ENCODE results near the gene IP6K1.
"Not testable (repeated sequence)": the region's sequence is repeated elsewhere in the genome, so short reads cannot be mapped to it uniquely, and the experiment has no call there.

The IP6K1 gene

GRCh38 chr3:49769286-49769915, 16.9 kb downstream of the IP6K1 start:
- no peak for DNase-seq (ENCODE audit: low read depth in 2 of 2)

GRCh38 chr3:49763981-49764380, 22.4 kb downstream of the IP6K1 start:
- DNase-seq (ENCODE audit: low read depth in 2 of 2) = no peak

GRCh38 chr3:49761661-49762060, 24.7 kb downstream of the IP6K1 start:
- DNase-seq (ENCODE audit: low read depth in 2 of 2) = no peak

GRCh38 chr3:49759226-49759625, 27.1 kb downstream of the IP6K1 start:
- DNase-seq (ENCODE audit: low read depth in 2 of 2) = no peak

- no peak for DNase-seq (ENCODE audit: low read depth in 2 of 2)
Observed at GRCh38 chr3:49757197-49757596, 29.1 kb downstream of the IP6K1 start.

- no peak for DNase-seq (ENCODE audit: low read depth in 2 of 2)
Observed at GRCh38 chr3:49756036-49756435, 30.3 kb downstream of the IP6K1 start.

- no peak for DNase-seq (ENCODE audit: low read depth in 2 of 2)
Observed at GRCh38 chr3:49754536-49754935, 31.8 kb downstream of the IP6K1 start.

GRCh38 chr3:49751501-49751900, 34.8 kb downstream of the IP6K1 start:
- no peak for DNase-seq (ENCODE audit: low read depth in 2 of 2)

GRCh38 chr3:49750056-49750455, 36.3 kb downstream of the IP6K1 start:
- DNase-seq (ENCODE audit: low read depth in 2 of 2) = no peak

GRCh38 chr3:49748874-49749273, 37.5 kb downstream of the IP6K1 start:
- DNase-seq (ENCODE audit: low read depth in 2 of 2) = not testable (repeated sequence)

- no peak for DNase-seq (ENCODE audit: low read depth in 2 of 2)
Observed at GRCh38 chr3:49747792-49748480, 38.4 kb downstream of the IP6K1 start.

- no peak for DNase-seq (ENCODE audit: low read depth in 2 of 2)
Observed at GRCh38 chr3:49745986-49746385, 40.4 kb downstream of the IP6K1 start.

GRCh38 chr3:49740427-49740826, 45.9 kb downstream of the IP6K1 start:
- no peak for DNase-seq (ENCODE audit: low read depth in 2 of 2)

- no peak for DNase-seq (ENCODE audit: low read depth in 2 of 2)
Observed at GRCh38 chr3:49738067-49738713, 48.2 kb downstream of the IP6K1 start.

GRCh38 chr3:49734752-49735151, 51.6 kb downstream of the IP6K1 start:
- no peak for DNase-seq (ENCODE audit: low read depth in 2 of 2)

GRCh38 chr3:49733551-49733950, 52.8 kb downstream of the IP6K1 start:
- no peak for DNase-seq (ENCODE audit: low read depth in 2 of 2)

GRCh38 chr3:49732597-49732996, 53.7 kb downstream of the IP6K1 start:
- no peak for DNase-seq (ENCODE audit: low read depth in 2 of 2)

- no peak for DNase-seq (ENCODE audit: low read depth in 2 of 2)
Observed at GRCh38 chr3:49729966-49730609, 56.3 kb downstream of the IP6K1 start.

GRCh38 chr3:49727924-49728361, 58.4 kb downstream of the IP6K1 start:
- no peak for DNase-seq (ENCODE audit: low read depth in 2 of 2)

GRCh38 chr3:49727154-49727923, 59.0 kb downstream of the IP6K1 start:
- no peak for DNase-seq (ENCODE audit: low read depth in 2 of 2)

GRCh38 chr3:49725906-49726681, 60.2 kb downstream of the IP6K1 start:
- DNase-seq (ENCODE audit: low read depth in 2 of 2) = no peak
